Measurements from ENCODE around the gene UBQLN1. TPM values are rescaled to one million over a fixed set of nuclear protein-coding genes. Genes with fewer than 3 reads are reported as not detected.

The UBQLN1 gene
- polyA plus RNA-seq, 1 of the 3 experiments (the other 2 are of a cell fraction): 60.3 TPM

DNA sequence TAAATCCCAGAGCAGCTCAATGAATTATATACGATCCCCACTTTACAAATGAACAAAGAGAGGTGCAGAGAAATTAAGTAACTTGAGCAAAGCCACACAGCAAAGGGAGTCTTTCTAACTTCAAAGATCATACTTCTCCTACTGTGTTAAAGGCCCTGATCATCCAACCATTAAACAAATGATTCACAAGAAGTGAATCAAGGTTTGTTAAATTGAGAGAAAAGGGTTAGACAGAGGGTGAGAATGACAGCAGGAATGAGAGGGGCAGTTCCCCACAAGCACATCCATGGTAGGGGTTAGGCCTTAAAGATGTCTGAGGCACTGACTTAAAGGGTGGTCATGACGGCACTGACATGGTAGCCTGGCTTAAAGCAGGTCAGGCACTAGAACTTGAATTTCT is 74.1 kb downstream of the UBQLN1 start:
- WGBS (ENCODE audit: low lambda C conversion rate): 93% methylated on average over 2 of the region's 2 CpGs

DNA sequence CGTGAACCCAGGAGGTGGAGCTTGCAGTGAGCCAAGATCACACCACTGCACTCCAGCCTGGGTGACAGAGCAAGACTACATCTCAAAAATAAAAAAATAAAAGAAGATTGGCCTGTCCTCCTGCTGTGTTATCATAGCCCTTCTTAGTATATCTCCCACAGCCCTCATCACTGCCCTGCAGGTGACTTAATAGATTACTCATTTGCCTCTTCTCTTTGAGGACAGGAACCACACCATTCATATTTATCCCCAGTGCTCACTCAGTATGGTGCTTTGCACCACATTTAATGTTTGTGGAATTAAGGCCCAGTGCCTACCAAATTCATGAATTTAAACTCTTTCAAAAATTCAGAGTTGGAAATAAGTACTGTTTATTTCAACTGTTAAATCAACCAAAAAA is 74.5 kb downstream of the UBQLN1 start:
- H3K4me2 ChIP-seq: no peak overlapping the region
- H3K27me3 ChIP-seq (ENCODE audit: insufficient read depth): no peaks in the 10 kb centered on the region
- TF ChIP-seq FOSL2 (IDR thresholded peaks at IDR 0.05; ENCODE audit: borderline replicate concordance, low read depth) (no peak), GATA2 (CRISPR knock-in tag; IDR thresholded peaks at IDR 0.05) (no peak), MXI1 (IDR thresholded peaks at IDR 0.05; ENCODE audit: low read depth, low read length) (no peak), EP300 (IDR thresholded peaks at IDR 0.05; ENCODE audit: borderline replicate concordance in 1 of 2, low read depth in 1 of 2, low read length in 1 of 2) (no peak), FOXM1 (IDR thresholded peaks at IDR 0.05; ENCODE audit: low read depth) (no peak), NRF1 (IDR thresholded peaks at IDR 0.05; ENCODE audit: low read depth, low read length) (no peak)
- TF ChIP-seq, protein P1, sequence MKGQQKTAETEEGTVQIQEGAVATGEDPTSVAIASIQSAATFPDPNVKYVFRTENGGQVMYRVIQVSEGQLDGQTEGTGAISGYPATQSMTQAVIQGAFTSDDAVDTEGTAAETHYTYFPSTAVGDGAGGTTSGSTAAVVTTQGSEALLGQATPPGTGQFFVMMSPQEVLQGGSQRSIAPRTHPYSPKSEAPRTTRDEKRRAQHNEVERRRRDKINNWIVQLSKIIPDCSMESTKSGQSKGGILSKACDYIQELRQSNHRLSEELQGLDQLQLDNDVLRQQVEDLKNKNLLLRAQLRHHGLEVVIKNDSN (IDR thresholded peaks at IDR 0.05; ENCODE audit: borderline replicate concordance, low read depth): no peak
- TF ChIP-seq, protein P2, sequence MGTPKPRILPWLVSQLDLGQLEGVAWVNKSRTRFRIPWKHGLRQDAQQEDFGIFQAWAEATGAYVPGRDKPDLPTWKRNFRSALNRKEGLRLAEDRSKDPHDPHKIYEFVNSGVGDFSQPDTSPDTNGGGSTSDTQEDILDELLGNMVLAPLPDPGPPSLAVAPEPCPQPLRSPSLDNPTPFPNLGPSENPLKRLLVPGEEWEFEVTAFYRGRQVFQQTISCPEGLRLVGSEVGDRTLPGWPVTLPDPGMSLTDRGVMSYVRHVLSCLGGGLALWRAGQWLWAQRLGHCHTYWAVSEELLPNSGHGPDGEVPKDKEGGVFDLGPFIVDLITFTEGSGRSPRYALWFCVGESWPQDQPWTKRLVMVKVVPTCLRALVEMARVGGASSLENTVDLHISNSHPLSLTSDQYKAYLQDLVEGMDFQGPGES (IDR thresholded peaks at IDR 0.05; ENCODE audit: low read depth, low read length): no peak
- TF ChIP-seq, protein P3, sequence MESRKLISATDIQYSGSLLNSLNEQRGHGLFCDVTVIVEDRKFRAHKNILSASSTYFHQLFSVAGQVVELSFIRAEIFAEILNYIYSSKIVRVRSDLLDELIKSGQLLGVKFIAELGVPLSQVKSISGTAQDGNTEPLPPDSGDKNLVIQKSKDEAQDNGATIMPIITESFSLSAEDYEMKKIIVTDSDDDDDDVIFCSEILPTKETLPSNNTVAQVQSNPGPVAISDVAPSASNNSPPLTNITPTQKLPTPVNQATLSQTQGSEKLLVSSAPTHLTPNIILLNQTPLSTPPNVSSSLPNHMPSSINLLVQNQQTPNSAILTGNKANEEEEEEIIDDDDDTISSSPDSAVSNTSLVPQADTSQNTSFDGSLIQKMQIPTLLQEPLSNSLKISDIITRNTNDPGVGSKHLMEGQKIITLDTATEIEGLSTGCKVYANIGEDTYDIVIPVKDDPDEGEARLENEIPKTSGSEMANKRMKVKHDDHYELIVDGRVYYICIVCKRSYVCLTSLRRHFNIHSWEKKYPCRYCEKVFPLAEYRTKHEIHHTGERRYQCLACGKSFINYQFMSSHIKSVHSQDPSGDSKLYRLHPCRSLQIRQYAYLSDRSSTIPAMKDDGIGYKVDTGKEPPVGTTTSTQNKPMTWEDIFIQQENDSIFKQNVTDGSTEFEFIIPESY (IDR thresholded peaks at IDR 0.05; ENCODE audit: borderline replicate concordance, low read depth): no peak
- TF ChIP-seq, protein P4, sequence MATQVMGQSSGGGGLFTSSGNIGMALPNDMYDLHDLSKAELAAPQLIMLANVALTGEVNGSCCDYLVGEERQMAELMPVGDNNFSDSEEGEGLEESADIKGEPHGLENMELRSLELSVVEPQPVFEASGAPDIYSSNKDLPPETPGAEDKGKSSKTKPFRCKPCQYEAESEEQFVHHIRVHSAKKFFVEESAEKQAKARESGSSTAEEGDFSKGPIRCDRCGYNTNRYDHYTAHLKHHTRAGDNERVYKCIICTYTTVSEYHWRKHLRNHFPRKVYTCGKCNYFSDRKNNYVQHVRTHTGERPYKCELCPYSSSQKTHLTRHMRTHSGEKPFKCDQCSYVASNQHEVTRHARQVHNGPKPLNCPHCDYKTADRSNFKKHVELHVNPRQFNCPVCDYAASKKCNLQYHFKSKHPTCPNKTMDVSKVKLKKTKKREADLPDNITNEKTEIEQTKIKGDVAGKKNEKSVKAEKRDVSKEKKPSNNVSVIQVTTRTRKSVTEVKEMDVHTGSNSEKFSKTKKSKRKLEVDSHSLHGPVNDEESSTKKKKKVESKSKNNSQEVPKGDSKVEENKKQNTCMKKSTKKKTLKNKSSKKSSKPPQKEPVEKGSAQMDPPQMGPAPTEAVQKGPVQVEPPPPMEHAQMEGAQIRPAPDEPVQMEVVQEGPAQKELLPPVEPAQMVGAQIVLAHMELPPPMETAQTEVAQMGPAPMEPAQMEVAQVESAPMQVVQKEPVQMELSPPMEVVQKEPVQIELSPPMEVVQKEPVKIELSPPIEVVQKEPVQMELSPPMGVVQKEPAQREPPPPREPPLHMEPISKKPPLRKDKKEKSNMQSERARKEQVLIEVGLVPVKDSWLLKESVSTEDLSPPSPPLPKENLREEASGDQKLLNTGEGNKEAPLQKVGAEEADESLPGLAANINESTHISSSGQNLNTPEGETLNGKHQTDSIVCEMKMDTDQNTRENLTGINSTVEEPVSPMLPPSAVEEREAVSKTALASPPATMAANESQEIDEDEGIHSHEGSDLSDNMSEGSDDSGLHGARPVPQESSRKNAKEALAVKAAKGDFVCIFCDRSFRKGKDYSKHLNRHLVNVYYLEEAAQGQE (IDR thresholded peaks at IDR 0.05; ENCODE audit: low read depth, low read length): no peak
- no peak overlapping the region for H3K4me3 ChIP-seq (ENCODE audit: low read depth in 2 of 2, low read length in 1 of 2)
- peaks cover 8 to 13% of the 10 kb centered on the region in 2 experiments for H3K36me3 ChIP-seq (replicated peaks in 1 of 2; ENCODE audit: control insufficient read depth in 1 of 2, insufficient read depth in 2 of 2, low read length in 1 of 2)
- H3F3A ChIP-seq (replicated peaks; ENCODE audit: insufficient read depth): no peaks in the 10 kb centered on the region
- no peaks in the 10 kb centered on the region for H3K79me2 ChIP-seq (ENCODE audit: insufficient read depth)
- no peak overlapping the region for H2AFZ ChIP-seq (ENCODE audit: low read depth)
- POLR2A ChIA-PET: no interaction called here
- 100% methylated on average over 1 of the region's 1 CpG for WGBS (ENCODE audit: low lambda C conversion rate)
- H3K9ac ChIP-seq: no peak overlapping the region
- H3K27ac ChIP-seq (ENCODE audit: low read depth in 2 of 2, low read length in 1 of 2): no peak overlapping the region
- H3K9me2 ChIP-seq: no peaks in the 10 kb centered on the region
- CTCF ChIA-PET: interaction anchor here (1.4 kb wide), 1 partner anchor 16 kb away, joined by 5 read pairs; no protein-coding TSS in a partner anchor
- H3K9me3 ChIP-seq: no peaks in the 10 kb centered on the region
- no peak for DNase-seq
- H3K4me1 ChIP-seq (ENCODE audit: control insufficient read depth in 1 of 2, insufficient read depth in 2 of 2, low read depth in 1 of 2, low read length in 1 of 2): peaks cover 0 to 5% of the 10 kb centered on the region in 2 experiments; a peak in 2 of 4 replicates
- no peaks in the 10 kb centered on the region for H4K20me1 ChIP-seq (ENCODE audit: insufficient read depth)

More for the DNA sequence above, 74.1 kb downstream of the UBQLN1 start:
- ChIA-PET POLR2A (no interaction called here), CTCF (interaction anchor here (1.2 kb wide), 1 partner anchor 13 kb away, joined by 4 read pairs; no protein-coding TSS in a partner anchor)
- H4K20me1 ChIP-seq (ENCODE audit: insufficient read depth): no peaks in the 10 kb centered on the region
- no peak overlapping the region for H3K27ac ChIP-seq (ENCODE audit: low read depth in 2 of 2, low read length in 1 of 2)
- H3K9ac ChIP-seq: no peak overlapping the region
- H2AFZ ChIP-seq (ENCODE audit: low read depth): no peak overlapping the region
- TF ChIP-seq ELF1 (IDR thresholded peaks at IDR 0.05): no peak
- TF ChIP-seq, protein P4 (IDR thresholded peaks at IDR 0.05; ENCODE audit: low read depth, low read length): no peak
- no peak for TF ChIP-seq NFIC (IDR thresholded peaks at IDR 0.05; ENCODE audit: borderline replicate concordance)
- TF ChIP-seq RCOR1 (IDR thresholded peaks at IDR 0.05; ENCODE audit: low read length): no peak
- no peak for TF ChIP-seq SMC3 (IDR thresholded peaks at IDR 0.05; ENCODE audit: low read depth, low read length)
- H3K4me3 ChIP-seq (ENCODE audit: low read depth in 2 of 2, low read length in 1 of 2): no peak overlapping the region
- H3K27me3 ChIP-seq (ENCODE audit: insufficient read depth): no peaks in the 10 kb centered on the region
- H3K79me2 ChIP-seq (ENCODE audit: insufficient read depth): no peaks in the 10 kb centered on the region
- peaks cover 0 to 5% of the 10 kb centered on the region in 2 experiments; a peak in 2 of 4 replicates for H3K4me1 ChIP-seq (ENCODE audit: control insufficient read depth in 1 of 2, insufficient read depth in 2 of 2, low read depth in 1 of 2, low read length in 1 of 2)
- H3F3A ChIP-seq (replicated peaks; ENCODE audit: insufficient read depth): no peaks in the 10 kb centered on the region
- H3K9me2 ChIP-seq: no peaks in the 10 kb centered on the region
- peaks cover 8 to 13% of the 10 kb centered on the region in 2 experiments for H3K36me3 ChIP-seq (replicated peaks in 1 of 2; ENCODE audit: control insufficient read depth in 1 of 2, insufficient read depth in 2 of 2, low read length in 1 of 2)
- DNase-seq: no peak
- no peaks in the 10 kb centered on the region for H3K9me3 ChIP-seq
- H3K4me2 ChIP-seq: no peak overlapping the region
